IMR-90 (cell line): ENCODE data around the gene SPEF2. TPM values are rescaled to one million over a fixed set of nuclear protein-coding genes. Genes with fewer than 3 reads are reported as not detected.
A peak's percentile ranks its signal among the peaks of the same experiment; 100 is the strongest.

Source experiments
- ATAC-seq: fragments of 200-7000 bp; cut with Tn5 transposase; 2 replicates; pipeline ENCODE4 v1.9.1; 2020; ENCODE audit warnings: low read depth, mild to moderate bottlenecking, moderate library complexity
- BruUV-seq: library from RNA; stranded (reverse); fragments of 400-500 nt; replicated peaks from 2 replicates; lab custom pipeline; 2021; lab: Mats Ljungman, UMichigan
- CTCF ChIA-PET: fragments of 300-600 bp; formaldehyde crosslinking; extraction: SDS; loops from one replicate; lab custom pipeline; 2021; ENCODE audit warnings: antibody characterized with exemption; lab: Yijun Ruan, JAX
- POLR2A ChIA-PET: fragments of 300-600 bp; sonication (Branson Sonifier 250); formaldehyde crosslinking; loops from one replicate; lab custom pipeline; 2022; ENCODE audit warnings: antibody characterized with exemption; ENCODE audit not compliant: unreplicated experiment; lab: Charles Lee
- DNase-seq: peaks from one replicate; pipeline ENCODE4 v3.0.0; 2013
- H2AFZ ChIP-seq: replicated peaks from 2 replicates; pipeline ENCODE3; 2013; ENCODE audit warnings: low read length, mild to moderate bottlenecking; ENCODE audit not compliant: poor library complexity
- H2AK5ac ChIP-seq: 2 replicates; pipeline ENCODE4 v1.6.1; 2013; ENCODE audit warnings: low read depth, low read length, inconsistent platforms
- H2AK9ac ChIP-seq: replicated peaks from 2 replicates; pipeline ENCODE3; 2013; ENCODE audit warnings: mild to moderate bottlenecking, low read depth, low read length, moderate library complexity; ENCODE audit not compliant: poor library complexity
- H2BK120ac ChIP-seq: 2 replicates; pipeline ENCODE4 v1.6.1; 2013; ENCODE audit warnings: low read depth, low read length, inconsistent platforms
- H2BK15ac ChIP-seq: 3 replicates; pipeline ENCODE4 v1.6.1; 2013; ENCODE audit warnings: low read depth, low read length, inconsistent platforms
- H2BK20ac ChIP-seq: 2 replicates; pipeline ENCODE4 v1.6.1; 2013; ENCODE audit warnings: low read depth, mild to moderate bottlenecking, inconsistent platforms, low read length, moderate library complexity
- H2BK5ac ChIP-seq: 2 replicates; pipeline ENCODE4 v1.6.1; 2013; ENCODE audit warnings: mild to moderate bottlenecking, low read depth, low read length, inconsistent platforms; ENCODE audit not compliant: poor library complexity, severe bottlenecking
- H3K14ac ChIP-seq: replicated peaks from 2 replicates; pipeline ENCODE4 v1.6.1; 2013; ENCODE audit warnings: low read depth, low read length, inconsistent platforms
- H3K18ac ChIP-seq: 2 replicates; pipeline ENCODE4 v1.6.1; 2013; ENCODE audit warnings: low read depth, low read length, control low read depth
- H3K23ac ChIP-seq: 2 replicates; pipeline ENCODE4 v1.6.1; 2013; ENCODE audit warnings: low read depth, low read length, inconsistent platforms
- H3K27ac ChIP-seq: 2 replicates; pipeline ENCODE4 v1.5.1; 2013; ENCODE audit warnings: mild to moderate bottlenecking, control low read depth, low read length; ENCODE audit not compliant: insufficient read depth
- H3K27me3 ChIP-seq: 2 replicates; pipeline ENCODE4 v1.6.1; 2013; ENCODE audit warnings: low read length; ENCODE audit not compliant: control insufficient read depth, insufficient read depth
- H3K36me3 ChIP-seq: 2 replicates; pipeline ENCODE4 v1.6.1; 2013; ENCODE audit warnings: low read length, mixed read lengths; ENCODE audit not compliant: control insufficient read depth, insufficient read depth
- H3K4ac ChIP-seq: 2 replicates; pipeline ENCODE4 v1.6.1; 2013; ENCODE audit warnings: low read depth, low read length, inconsistent platforms
- H3K4me1 ChIP-seq: 2 replicates; pipeline ENCODE4 v1.6.1; 2013; ENCODE audit warnings: low read length, mixed read lengths; ENCODE audit not compliant: control insufficient read depth, insufficient read depth
- H3K4me2 ChIP-seq: 2 replicates; pipeline ENCODE4 v1.6.1; 2013; ENCODE audit warnings: low read depth, mild to moderate bottlenecking, control low read depth, low read length, moderate library complexity
- H3K4me3 ChIP-seq: 2 replicates; pipeline ENCODE4 v1.5.1; 2013; ENCODE audit warnings: low read depth, mild to moderate bottlenecking, control low read depth, low read length, moderate library complexity; ENCODE audit not compliant: insufficient read depth
- H3K56ac ChIP-seq: 2 replicates; pipeline ENCODE4 v1.6.1; 2013; ENCODE audit warnings: low read length, inconsistent platforms; ENCODE audit not compliant: insufficient read depth; ENCODE audit errors: extremely low read depth
- H3K79me1 ChIP-seq, 2 experiments: 2 replicates each; pipeline ENCODE4 v1.6.1; 2013; ENCODE audit warnings: low read length in 2 of 2, inconsistent platforms in 1 of 2, low read depth in 1 of 2
- H3K9ac ChIP-seq: 2 replicates; pipeline ENCODE4 v1.6.1; 2013; ENCODE audit warnings: low read depth, low read length, control low read depth
- H3K9me1 ChIP-seq: 2 replicates; pipeline ENCODE4 v1.6.1; 2013; ENCODE audit warnings: low read length, inconsistent platforms; ENCODE audit not compliant: insufficient read depth
- H3K9me3 ChIP-seq: 2 replicates; pipeline ENCODE4 v1.6.1; 2013; ENCODE audit warnings: low read length; ENCODE audit not compliant: control insufficient read depth, insufficient read depth
- H4K20me1 ChIP-seq: 2 replicates; pipeline ENCODE4 v1.6.1; 2013; ENCODE audit warnings: low read length, inconsistent platforms; ENCODE audit not compliant: insufficient read depth
- H4K5ac ChIP-seq: 2 replicates; pipeline ENCODE4 v1.6.1; 2013; ENCODE audit warnings: mild to moderate bottlenecking, low read depth, low read length, control low read depth
- H4K8ac ChIP-seq, 2 experiments: 2 replicates each; pipeline ENCODE4 v1.6.1; 2013; ENCODE audit warnings: low read depth in 2 of 2, low read length in 2 of 2, control low read depth in 1 of 2, inconsistent platforms in 1 of 2
- H4K91ac ChIP-seq: 2 replicates; pipeline ENCODE4 v1.6.1; 2013; ENCODE audit warnings: low read depth, low read length, inconsistent platforms; ENCODE audit not compliant: insufficient read depth
- FOS ChIP-seq: fragments of 150-350 bp; IDR thresholded peaks from 2 replicates; pipeline ENCODE4 v1.6.1; 2016; ENCODE audit warnings: low read depth, low read length
- MAFK ChIP-seq: IDR thresholded peaks from 2 replicates; pipeline ENCODE4 v1.6.1; 2012; ENCODE audit warnings: low read depth, low read length, improper control_type of control experiment
- MAZ ChIP-seq: IDR thresholded peaks from 2 replicates; pipeline ENCODE4 v1.6.1; 2012; ENCODE audit warnings: low read depth, mild to moderate bottlenecking, low read length, improper control_type of control experiment, moderate library complexity, borderline replicate concordance
- MXI1 ChIP-seq: IDR thresholded peaks from 2 replicates; pipeline ENCODE4 v1.6.1; 2012; ENCODE audit warnings: low read depth, mild to moderate bottlenecking, low read length, moderate library complexity, borderline replicate concordance
- NFE2L2 ChIP-seq: fragments of 150-350 bp; IDR thresholded peaks from 2 replicates; pipeline ENCODE4 v1.6.1; 2016; ENCODE audit warnings: low read depth, mild to moderate bottlenecking, low read length
- RFX5 ChIP-seq: IDR thresholded peaks from 2 replicates; pipeline ENCODE4 v1.8.0; 2012; ENCODE audit warnings: low read depth, mild to moderate bottlenecking, low read length, moderate library complexity
- SMC3 ChIP-seq: fragments of 150-350 bp; IDR thresholded peaks from 2 replicates; pipeline ENCODE4 v1.6.1; 2016; ENCODE audit warnings: low read depth, mild to moderate bottlenecking, antibody characterized with exemption, low read length, moderate library complexity
- WGBS, 2 experiments: methylation state at CpG; one replicate each; pipeline versions ENCODE4 v1.1.5 to v1.1.7; 2013; ENCODE audit warnings: missing lambda C conversion rate in 2 of 2; ENCODE audit not compliant: insufficient read length in 1 of 2; ENCODE audit errors: extremely low coverage in 2 of 2; 5-methylcytosine and 5-hydroxymethylcytosine counted together
- dilution Hi-C: fragments of 300-500 bp; cut with HindIII; formaldehyde crosslinking; loops from one replicate; pipeline ENCODE4 v1.14.3; 2018; ENCODE audit warnings: low sequenced_read_pairs; ENCODE audit not compliant: unreplicated experiment
- in situ Hi-C: fragments of 300-500 bp; cut with MboI; formaldehyde crosslinking; loops from 3 replicates; pipeline ENCODE4 v1.14.3; 2019; ENCODE audit warnings: low sequenced_read_pairs, inconsistent platforms, mixed read lengths
- intact Hi-C: fragments of 100-400 bp; cut with micrococcal nuclease; formaldehyde crosslinking; loops from 2 replicates; pipeline ENCODE4 v1.10.0; 2022
- polyA plus RNA-seq, 3 experiments: library from polyadenylated mRNA; depleted of rRNA; stranded (reverse); fragments of >200 nt; gene quantifications; 2 replicates each; pipeline ENCODE4 v1.2.3, GENCODE V29; 2012; ENCODE audit warnings: low replicate concordance in 1 of 3
- total RNA-seq: library from RNA; depleted of rRNA; stranded (reverse); fragments of >200 nt; gene quantifications from 2 replicates; pipeline ENCODE4 v1.2.3, GENCODE V29; 2012
- TF ChIP-seq, protein P1 (sequence below): conservative IDR thresholded peaks from 2 replicates; pipeline ENCODE4 v1.5.1; 2012; ENCODE audit warnings: mild to moderate bottlenecking, low read depth, low read length, improper control_type of control experiment
- TF ChIP-seq, protein P2 (sequence below): fragments of 150-350 bp; IDR thresholded peaks from 2 replicates; pipeline ENCODE4 v1.6.1; 2016; ENCODE audit warnings: low read depth, mild to moderate bottlenecking, low read length, moderate library complexity, borderline replicate concordance
- TF ChIP-seq, protein P3 (sequence below): fragments of 150-350 bp; IDR thresholded peaks from 2 replicates; pipeline ENCODE4 v1.6.1; 2017; ENCODE audit warnings: mild to moderate bottlenecking, antibody characterized with exemption, low read length, low read depth

SPEF2 gene
- total and polyA plus RNA-seq, 2 of the 4 experiments (the other 2 are of a cell fraction): 1.7 to 2.3 TPM

DNA sequence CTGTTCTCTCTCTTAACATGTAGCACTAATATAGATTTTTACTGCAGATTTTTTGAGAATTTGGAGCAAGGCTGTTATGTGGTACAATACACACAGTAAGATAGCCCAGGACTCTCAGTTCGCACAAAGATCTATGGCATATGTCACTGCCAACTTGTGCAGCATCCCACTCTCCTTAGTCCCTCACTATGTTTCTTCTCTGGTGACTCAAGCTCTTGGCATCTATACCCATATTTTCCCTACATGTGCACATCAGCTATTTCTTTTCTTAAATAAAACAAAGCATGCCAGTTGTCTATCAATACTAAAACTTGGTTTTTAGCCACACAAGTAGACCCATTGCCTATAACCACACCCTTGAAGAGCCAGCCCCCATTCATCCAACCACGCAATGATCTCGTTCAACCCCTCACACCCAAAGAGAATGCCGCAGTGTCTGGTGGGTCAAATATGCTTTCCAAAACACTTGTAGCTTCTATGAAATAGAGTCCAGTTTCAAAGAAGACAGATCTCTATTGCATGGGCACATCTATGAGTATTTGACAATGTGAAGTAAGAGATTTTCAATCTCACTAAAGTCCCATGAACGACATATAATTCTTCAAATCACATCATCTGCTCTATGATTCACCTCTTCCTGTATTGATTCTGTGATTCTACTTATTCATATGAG lies 220.8 kb downstream of the SPEF2 start:
- Histone ChIP-seq H3K9ac (no peak overlapping the region), H3K27ac (no peak overlapping the region), H4K20me1 (no peaks in the 10 kb centered on the region), H2AFZ (peak overlapping the region; percentile 56), H3K27me3 (no peaks in the 10 kb centered on the region), H2BK5ac (no peak overlapping the region), H2BK20ac (no peak overlapping the region), H3K36me3 (no peaks in the 10 kb centered on the region), H3K4me2 (no peak overlapping the region), H3K18ac (no peak overlapping the region), H2AK9ac (no peak overlapping the region), H4K8ac (no peak overlapping the region), H3K4me3 (no peak overlapping the region), H3K4me1 (peaks cover 2% of the 10 kb centered on the region; the same call in 1 of the 2 replicates), H3K14ac (no peak overlapping the region), H3K4ac (no peak overlapping the region), H4K91ac (no peak overlapping the region), H2BK15ac (no peak overlapping the region), H3K56ac (no peak overlapping the region), H2BK120ac (no peak overlapping the region), H3K23ac (no peak overlapping the region), H3K9me1 (no peaks in the 10 kb centered on the region), H2AK5ac (no peak overlapping the region; the same call in 1 of the 2 replicates), H4K5ac (no peak overlapping the region), H3K9me3 (no peaks in the 10 kb centered on the region), H3K79me1 (no peaks in the 10 kb centered on the region)
- ChIA-PET CTCF (no interaction called here), POLR2A (no interaction called here)
- ATAC-seq: no peak; the same call in 1 of the 2 replicates
- 81% methylated on average over 3 of the region's 5 CpGs; no CpG with 5 or more reads in 1 of the 2 experiments for WGBS, 2 experiments
- intact Hi-C loops: no loop called here
- no TSS peak for BruUV-seq
- TF ChIP-seq MAFK: no peak
- TF ChIP-seq MAZ: no peak
- TF ChIP-seq, protein P1, sequence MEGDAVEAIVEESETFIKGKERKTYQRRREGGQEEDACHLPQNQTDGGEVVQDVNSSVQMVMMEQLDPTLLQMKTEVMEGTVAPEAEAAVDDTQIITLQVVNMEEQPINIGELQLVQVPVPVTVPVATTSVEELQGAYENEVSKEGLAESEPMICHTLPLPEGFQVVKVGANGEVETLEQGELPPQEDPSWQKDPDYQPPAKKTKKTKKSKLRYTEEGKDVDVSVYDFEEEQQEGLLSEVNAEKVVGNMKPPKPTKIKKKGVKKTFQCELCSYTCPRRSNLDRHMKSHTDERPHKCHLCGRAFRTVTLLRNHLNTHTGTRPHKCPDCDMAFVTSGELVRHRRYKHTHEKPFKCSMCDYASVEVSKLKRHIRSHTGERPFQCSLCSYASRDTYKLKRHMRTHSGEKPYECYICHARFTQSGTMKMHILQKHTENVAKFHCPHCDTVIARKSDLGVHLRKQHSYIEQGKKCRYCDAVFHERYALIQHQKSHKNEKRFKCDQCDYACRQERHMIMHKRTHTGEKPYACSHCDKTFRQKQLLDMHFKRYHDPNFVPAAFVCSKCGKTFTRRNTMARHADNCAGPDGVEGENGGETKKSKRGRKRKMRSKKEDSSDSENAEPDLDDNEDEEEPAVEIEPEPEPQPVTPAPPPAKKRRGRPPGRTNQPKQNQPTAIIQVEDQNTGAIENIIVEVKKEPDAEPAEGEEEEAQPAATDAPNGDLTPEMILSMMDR: no peak
- TF ChIP-seq, protein P2, sequence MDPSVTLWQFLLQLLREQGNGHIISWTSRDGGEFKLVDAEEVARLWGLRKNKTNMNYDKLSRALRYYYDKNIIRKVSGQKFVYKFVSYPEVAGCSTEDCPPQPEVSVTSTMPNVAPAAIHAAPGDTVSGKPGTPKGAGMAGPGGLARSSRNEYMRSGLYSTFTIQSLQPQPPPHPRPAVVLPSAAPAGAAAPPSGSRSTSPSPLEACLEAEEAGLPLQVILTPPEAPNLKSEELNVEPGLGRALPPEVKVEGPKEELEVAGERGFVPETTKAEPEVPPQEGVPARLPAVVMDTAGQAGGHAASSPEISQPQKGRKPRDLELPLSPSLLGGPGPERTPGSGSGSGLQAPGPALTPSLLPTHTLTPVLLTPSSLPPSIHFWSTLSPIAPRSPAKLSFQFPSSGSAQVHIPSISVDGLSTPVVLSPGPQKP: no peak
- TF ChIP-seq NFE2L2: no peak
- TF ChIP-seq, protein P3, sequence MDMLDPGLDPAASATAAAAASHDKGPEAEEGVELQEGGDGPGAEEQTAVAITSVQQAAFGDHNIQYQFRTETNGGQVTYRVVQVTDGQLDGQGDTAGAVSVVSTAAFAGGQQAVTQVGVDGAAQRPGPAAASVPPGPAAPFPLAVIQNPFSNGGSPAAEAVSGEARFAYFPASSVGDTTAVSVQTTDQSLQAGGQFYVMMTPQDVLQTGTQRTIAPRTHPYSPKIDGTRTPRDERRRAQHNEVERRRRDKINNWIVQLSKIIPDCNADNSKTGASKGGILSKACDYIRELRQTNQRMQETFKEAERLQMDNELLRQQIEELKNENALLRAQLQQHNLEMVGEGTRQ: no peak
- TF ChIP-seq FOS: no peak
- no peak for TF ChIP-seq SMC3
- no peak for TF ChIP-seq MXI1
- TF ChIP-seq RFX5: no peak
- in situ Hi-C loops: no loop called here
- dilution Hi-C loops: no loop called here
- peak; percentile 23 for DNase-seq
